HepG2 (cell line): Measurements from ENCODE around the gene KLHL33.

ENCODE experiments used
- GATAD2A ChIP-seq: IDR thresholded peaks from 2 replicates; pipeline ENCODE4 v1.6.1; 2016
- POLR2AphosphoS5 ChIP-seq: IDR thresholded peaks from 2 replicates; pipeline ENCODE4 v1.6.1; 2012; ENCODE audit warnings: low read depth, low read length
- SIN3A ChIP-seq: IDR thresholded peaks from 2 replicates; pipeline ENCODE4 v1.6.1; 2011; ENCODE audit warnings: low read depth, mild to moderate bottlenecking, control low read depth, low read length, borderline replicate concordance
- SMC3 ChIP-seq: IDR thresholded peaks from 2 replicates; pipeline ENCODE4 v1.6.1; 2011; ENCODE audit warnings: low read length, improper control_type of control experiment
- ZNF652 ChIP-seq: IDR thresholded peaks from 2 replicates; pipeline ENCODE4 v1.6.1; 2016; ENCODE audit warnings: low read depth, borderline replicate concordance
- TF ChIP-seq, protein P1 (sequence below): sonication (generic); formaldehyde crosslinking; IDR thresholded peaks from 2 replicates; pipeline ENCODE4 v1.5.1; 2020; ENCODE audit warnings: mild to moderate bottlenecking, missing genetic modification reagents, moderate library complexity
- TF ChIP-seq, protein P2 (sequence below): sonication (generic); formaldehyde crosslinking; IDR thresholded peaks from 2 replicates; pipeline ENCODE4 v1.4.0; 2020; ENCODE audit warnings: mild to moderate bottlenecking, missing genetic modification reagents

- TF ChIP-seq, protein P1, sequence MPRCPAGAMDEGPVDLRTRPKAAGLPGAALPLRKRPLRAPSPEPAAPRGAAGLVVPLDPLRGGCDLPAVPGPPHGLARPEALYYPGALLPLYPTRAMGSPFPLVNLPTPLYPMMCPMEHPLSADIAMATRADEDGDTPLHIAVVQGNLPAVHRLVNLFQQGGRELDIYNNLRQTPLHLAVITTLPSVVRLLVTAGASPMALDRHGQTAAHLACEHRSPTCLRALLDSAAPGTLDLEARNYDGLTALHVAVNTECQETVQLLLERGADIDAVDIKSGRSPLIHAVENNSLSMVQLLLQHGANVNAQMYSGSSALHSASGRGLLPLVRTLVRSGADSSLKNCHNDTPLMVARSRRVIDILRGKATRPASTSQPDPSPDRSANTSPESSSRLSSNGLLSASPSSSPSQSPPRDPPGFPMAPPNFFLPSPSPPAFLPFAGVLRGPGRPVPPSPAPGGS = no peak
- TF ChIP-seq SIN3A (no peak), SMC3 (no peak), GATAD2A (CRISPR knock-in tag) (0 out of 2 replicates have a peak, but pooled peaks have one; percentile 16), ZNF652 (CRISPR knock-in tag) (no peak), POLR2AphosphoS5 (no peak)
- TF ChIP-seq, protein P2, sequence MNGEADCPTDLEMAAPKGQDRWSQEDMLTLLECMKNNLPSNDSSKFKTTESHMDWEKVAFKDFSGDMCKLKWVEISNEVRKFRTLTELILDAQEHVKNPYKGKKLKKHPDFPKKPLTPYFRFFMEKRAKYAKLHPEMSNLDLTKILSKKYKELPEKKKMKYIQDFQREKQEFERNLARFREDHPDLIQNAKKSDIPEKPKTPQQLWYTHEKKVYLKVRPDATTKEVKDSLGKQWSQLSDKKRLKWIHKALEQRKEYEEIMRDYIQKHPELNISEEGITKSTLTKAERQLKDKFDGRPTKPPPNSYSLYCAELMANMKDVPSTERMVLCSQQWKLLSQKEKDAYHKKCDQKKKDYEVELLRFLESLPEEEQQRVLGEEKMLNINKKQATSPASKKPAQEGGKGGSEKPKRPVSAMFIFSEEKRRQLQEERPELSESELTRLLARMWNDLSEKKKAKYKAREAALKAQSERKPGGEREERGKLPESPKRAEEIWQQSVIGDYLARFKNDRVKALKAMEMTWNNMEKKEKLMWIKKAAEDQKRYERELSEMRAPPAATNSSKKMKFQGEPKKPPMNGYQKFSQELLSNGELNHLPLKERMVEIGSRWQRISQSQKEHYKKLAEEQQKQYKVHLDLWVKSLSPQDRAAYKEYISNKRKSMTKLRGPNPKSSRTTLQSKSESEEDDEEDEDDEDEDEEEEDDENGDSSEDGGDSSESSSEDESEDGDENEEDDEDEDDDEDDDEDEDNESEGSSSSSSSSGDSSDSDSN (CRISPR knock-in tag) = no peak
Observed at GRCh38 chr14:20472536-20473169, 36.7 kb upstream of the KLHL33 start.
